B cell (primary cell): ENCODE results near the gene MSANTD3.

Experiments
- CTCF ChIP-seq: fragments of 200-600 bp; IDR thresholded peaks from one replicate; pipeline ENCODE4 v1.8.0; 2022; ENCODE audit warnings: antibody characterized with exemption, mild to moderate bottlenecking
- EZH2 ChIP-seq: IDR thresholded peaks from 2 replicates; pipeline ENCODE4 v1.6.1; 2012; ENCODE audit warnings: borderline replicate concordance, low read depth, mild to moderate bottlenecking, moderate library complexity, low read length; ENCODE audit not compliant: insufficient read depth, poor library complexity, severe bottlenecking

- TF ChIP-seq CTCF (no peak), EZH2 (no peak)
Observed at GRCh38 chr9:100445903-100446549, 19.1 kb downstream of the MSANTD3 start.
